Measurements from ENCODE around the gene KCNIP4.

KCNIP4 gene

GRCh38 chr4:21596521-21596920 is 352.1 kb downstream of the KCNIP4 start:
- DNase-seq (ENCODE audit: low read depth), result no peak
- no peak overlapping the region for H3K4me3 ChIP-seq (ENCODE audit: control insufficient read depth, low read depth, low read length)
- TF ChIP-seq CTCF (IDR thresholded peaks at IDR 0.05; ENCODE audit: control insufficient read depth, insufficient read depth, low read depth, low read length, missing control alignments), result no peak

GRCh38 chr4:21593671-21594001 is 354.9 kb downstream of the KCNIP4 start:
- no peak for DNase-seq (ENCODE audit: low read depth)
- no peak for TF ChIP-seq CTCF (IDR thresholded peaks at IDR 0.05; ENCODE audit: control insufficient read depth, insufficient read depth, low read depth, low read length, missing control alignments)
- H3K4me3 ChIP-seq (ENCODE audit: control insufficient read depth, low read depth, low read length), result no peak overlapping the region

GRCh38 chr4:21592970-21593670 is 355.5 kb downstream of the KCNIP4 start:
- peak; percentile 3 for DNase-seq (ENCODE audit: low read depth)
- no peak for TF ChIP-seq CTCF (IDR thresholded peaks at IDR 0.05; ENCODE audit: control insufficient read depth, insufficient read depth, low read depth, low read length, missing control alignments)
- H3K4me3 ChIP-seq (ENCODE audit: control insufficient read depth, low read depth, low read length), result no peak overlapping the region

- TF ChIP-seq CTCF (IDR thresholded peaks at IDR 0.05; ENCODE audit: control insufficient read depth, insufficient read depth, low read depth, low read length, missing control alignments), result no peak
- no peak for DNase-seq (ENCODE audit: low read depth)
- no peak overlapping the region for H3K4me3 ChIP-seq (ENCODE audit: control insufficient read depth, low read depth, low read length)
These were observed 371.5 kb downstream of the KCNIP4 start for GRCh38 chr4:21577056-21577455.

GRCh38 chr4:21571100-21571499 is 377.5 kb downstream of the KCNIP4 start:
- DNase-seq (ENCODE audit: low read depth), result no peak
- H3K4me3 ChIP-seq (ENCODE audit: control insufficient read depth, low read depth, low read length), result no peak overlapping the region
- no peak for TF ChIP-seq CTCF (IDR thresholded peaks at IDR 0.05; ENCODE audit: control insufficient read depth, insufficient read depth, low read depth, low read length, missing control alignments)

- no peak overlapping the region for H3K4me3 ChIP-seq (ENCODE audit: control insufficient read depth, low read depth, low read length)
- no peak for DNase-seq (ENCODE audit: low read depth)
- TF ChIP-seq CTCF (IDR thresholded peaks at IDR 0.05; ENCODE audit: control insufficient read depth, insufficient read depth, low read depth, low read length, missing control alignments), result no peak
These were observed 378.9 kb downstream of the KCNIP4 start for GRCh38 chr4:21569638-21570037.

GRCh38 chr4:21555083-21555482 is 393.5 kb downstream of the KCNIP4 start:
- no peak for TF ChIP-seq CTCF (IDR thresholded peaks at IDR 0.05; ENCODE audit: control insufficient read depth, insufficient read depth, low read depth, low read length, missing control alignments)
- no peak for DNase-seq (ENCODE audit: low read depth)
- H3K4me3 ChIP-seq (ENCODE audit: control insufficient read depth, low read depth, low read length), result no peak overlapping the region

All from AG09309 (cell line).